NCI-H82 treated with DMSO at 0.1 percent for 48 hours (cell line): ENCODE measurements around the gene SLC24A5.
A peak's percentile ranks its signal among the peaks of the same experiment; 100 is the strongest.

ENCODE experiments used
- DNase-seq: peaks from one replicate; lab custom pipeline; 2025; ENCODE audit not compliant: unreplicated experiment; lab: John Stamatoyannopoulos, UW

SLC24A5 gene

DNA sequence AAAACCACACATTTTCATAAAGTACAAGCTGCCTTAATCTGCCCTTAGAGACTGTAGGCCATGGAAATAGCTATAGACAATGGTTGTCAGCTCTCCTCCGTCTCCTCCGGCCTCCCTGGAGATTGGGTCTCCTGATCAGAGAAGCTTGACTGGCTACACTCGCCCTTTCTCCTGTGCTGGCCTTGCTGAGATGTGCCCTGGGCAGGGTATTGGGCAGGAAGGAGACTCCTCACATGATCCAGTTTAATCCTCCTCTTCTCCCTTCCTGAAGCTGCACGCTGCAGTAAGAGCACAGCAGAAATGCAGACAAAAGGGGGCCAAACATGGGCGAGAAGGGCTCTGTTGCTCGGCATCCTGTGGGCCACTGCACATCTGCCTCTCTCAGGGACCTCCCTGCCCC, at the start of gene SLC24A5:
Gene SLC24A5 (plus strand): TSS at position 246 of the 400 bp plus-strand sequence. CDS start 55 bp downstream, at position 301.
- DNase-seq: no peak

DNA sequence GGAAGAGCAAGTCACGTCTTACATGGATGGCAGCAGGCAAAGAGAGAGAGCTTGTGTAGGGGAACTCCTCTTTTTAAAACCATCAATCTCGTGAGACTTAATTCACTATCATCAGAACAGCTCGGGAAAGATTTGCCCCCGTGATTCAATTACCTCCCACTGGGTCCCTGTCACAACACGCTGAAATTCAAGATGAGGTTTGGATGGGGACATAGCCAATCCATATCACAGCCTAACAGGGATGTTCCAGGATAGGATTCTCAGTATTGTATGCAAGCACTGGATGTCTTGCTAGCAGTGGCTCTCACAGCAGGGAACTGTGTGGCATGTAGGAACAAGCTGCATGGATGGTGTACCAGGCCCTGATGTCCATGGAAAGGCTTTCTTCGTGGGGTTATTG, 47.8 kb upstream of the SLC24A5 start:
- DNase-seq: no peak

DNA sequence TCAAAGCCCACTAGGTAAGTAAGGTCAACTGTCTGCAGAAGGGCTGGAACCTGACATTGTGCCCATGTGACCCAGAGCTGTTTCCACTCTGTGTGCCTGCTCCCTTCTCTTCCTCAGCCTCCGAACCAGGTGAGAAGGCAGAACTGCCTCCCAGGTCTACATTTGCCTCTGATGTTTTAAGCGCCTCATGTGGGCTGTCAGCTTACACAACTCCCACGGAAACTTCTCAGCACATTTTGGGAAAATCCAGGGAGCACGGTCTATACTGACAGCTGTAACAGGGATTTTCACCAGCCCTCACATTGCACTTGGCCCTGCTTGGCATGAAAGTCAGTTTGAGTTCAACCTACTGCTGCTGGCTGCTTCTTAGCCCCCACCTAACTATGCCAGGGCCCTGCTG, 46.9 kb upstream of the SLC24A5 start:
- no peak for DNase-seq

DNA sequence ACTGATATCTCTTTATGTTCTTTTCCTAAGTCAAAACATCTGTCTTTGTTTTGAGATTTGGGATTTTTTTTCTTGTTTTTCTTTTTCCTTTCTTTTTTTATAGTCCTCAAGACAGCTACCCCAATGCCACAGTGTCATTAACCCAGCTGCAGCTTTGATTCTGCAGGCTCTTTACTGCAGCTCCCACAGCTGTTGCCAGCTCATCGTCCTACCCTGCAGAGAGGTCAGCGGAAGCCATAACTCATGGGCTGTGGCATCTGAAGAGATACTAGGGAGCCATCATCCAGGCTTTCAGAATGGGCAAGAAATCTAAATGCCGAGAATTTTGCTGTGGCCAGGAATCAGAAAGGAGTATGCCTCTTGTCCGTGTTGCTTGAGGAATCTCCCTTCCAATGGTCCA, 44.3 kb upstream of the SLC24A5 start:
- no peak for DNase-seq

DNA sequence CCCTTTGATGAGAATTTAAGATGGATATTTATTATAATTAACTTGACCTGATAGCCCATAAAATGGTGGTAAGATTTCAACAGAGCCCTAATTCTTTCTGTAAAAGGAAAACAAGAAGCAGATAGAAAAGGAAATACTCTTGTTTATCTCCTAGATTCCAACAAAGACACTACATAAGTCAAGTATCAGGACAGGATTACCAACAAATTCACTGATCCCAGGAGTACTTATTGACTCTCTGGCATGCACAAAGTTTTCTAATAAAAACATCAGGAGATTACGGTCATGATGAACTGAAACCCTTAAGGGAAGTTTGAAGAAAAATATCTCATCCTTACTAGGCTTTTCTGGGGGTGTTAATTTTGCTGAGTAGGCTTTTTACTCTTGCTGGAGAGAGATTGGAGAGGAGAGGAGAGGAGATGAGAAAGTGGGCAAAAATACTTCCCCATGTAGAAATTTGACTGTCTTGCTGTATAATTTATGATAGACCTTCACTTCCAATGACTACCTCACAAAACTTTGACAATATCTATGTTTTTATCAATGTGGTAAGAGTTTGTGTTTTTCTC, 43.1 kb upstream of the SLC24A5 start:
- no peak for DNase-seq

DNA sequence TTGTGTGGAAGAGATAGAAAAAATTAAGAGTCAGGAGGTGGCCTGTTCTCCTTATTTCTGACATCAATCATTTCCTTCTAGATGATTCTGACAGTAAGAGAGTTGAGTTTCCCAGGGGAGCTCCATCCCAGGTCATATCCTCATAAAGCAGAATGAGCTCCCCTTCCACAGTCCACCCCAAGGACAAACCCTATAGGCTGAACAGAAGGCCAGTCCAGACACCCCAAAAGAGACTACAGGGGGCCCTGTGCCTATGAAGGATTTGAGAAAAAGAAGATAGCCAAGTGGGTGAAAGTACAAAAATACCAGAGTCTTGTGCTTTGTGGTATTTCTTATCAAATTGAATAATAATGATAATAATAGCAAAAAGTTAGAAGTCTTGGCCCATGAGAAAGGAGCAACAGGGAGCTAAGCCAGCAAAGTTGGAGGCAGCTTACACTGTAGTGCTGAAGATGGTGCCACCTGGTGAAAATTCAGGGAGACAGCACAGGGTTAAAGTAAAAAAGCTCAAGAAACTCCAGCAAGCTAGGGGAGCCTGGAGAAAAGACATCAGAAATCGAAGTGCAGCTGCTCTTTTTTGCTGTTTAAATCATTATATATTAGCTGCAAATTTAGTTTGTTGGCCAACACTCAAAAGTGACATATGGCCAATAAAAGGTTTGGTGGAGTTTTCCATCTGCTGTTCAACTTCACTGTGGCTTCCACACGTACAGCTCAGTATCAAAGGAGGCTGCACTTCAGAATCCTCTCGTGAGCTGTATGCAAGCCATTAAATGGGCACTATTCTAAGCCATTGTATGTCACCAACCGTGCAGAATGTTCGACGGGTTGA, 35.8 kb upstream of the SLC24A5 start:
- peak; percentile 72 for DNase-seq

DNA sequence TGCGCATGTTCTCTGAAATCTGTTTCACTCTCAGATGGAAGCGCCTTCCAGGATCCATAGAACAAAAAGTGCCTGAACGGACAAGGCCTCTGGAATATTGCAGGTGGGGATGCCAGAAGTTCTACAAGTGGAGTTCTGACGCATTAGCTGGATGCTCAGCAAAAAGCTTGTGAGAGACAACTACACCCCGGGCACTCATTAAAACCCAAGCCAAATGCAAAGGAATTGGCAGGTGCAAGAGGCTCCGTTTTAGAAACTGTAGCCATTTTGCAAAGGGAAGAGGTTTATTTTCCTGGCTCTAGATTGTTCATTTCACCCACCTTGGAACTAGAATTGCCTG, 35.2 kb upstream of the SLC24A5 start:
- no peak for DNase-seq

DNA sequence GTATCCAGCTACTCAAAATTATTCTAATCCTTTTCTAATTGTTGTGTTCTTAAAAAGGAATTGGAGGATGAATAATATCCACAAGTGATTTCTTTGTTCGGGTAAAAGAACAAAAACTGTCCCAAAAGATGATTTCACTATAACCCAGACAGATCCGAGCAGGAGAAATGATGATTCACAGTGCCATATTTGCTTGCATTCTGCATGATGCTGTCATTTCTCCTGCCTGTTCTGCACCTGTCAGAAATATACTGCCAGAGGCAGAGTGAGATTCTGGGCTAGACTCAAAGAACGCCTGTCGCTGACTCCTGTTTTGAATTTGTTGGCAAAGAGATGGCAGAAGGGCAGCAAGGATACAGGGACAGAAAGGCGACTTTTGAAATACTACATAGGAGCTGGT, 34.7 kb upstream of the SLC24A5 start:
- no peak for DNase-seq

DNA sequence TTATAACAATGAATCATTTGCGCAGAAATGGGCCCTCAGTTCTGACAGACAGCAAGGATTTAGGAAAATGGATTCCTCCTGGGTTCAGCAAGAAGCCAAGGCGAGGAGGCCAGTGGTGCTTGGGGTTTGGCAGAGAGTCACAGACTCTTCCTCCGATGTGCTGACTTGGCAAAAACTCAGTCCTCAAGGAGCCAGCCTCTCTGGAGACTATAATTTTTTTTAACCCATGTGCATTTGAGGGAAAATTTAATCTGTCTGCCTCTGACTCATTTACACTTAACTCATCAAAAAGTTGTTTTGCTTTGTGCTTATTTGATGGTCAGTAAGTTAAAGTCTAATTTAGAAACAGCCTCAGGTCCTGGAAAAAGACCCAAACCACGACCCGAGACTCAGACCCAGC, 34.2 kb upstream of the SLC24A5 start:
- DNase-seq: no peak

DNA sequence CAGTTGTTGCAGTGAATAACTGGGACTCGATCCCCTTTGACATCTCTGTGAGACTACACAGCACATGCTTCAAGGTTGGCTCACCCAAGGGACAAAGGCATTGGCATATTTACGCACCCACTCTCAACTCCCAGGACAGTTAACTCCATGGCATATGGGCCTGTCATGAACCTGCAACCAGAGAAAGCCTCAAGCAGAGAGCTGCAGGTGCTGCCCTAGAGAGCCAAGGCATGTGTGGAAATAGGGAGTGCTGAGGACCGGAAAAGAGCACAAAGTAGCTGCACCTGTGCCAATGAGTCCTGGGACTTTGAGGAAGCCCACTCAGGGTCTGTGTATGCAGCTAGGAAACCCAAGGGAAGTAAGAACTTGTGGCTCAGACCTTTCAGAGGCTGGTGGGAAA, 32.9 kb upstream of the SLC24A5 start:
- DNase-seq: no peak

DNA sequence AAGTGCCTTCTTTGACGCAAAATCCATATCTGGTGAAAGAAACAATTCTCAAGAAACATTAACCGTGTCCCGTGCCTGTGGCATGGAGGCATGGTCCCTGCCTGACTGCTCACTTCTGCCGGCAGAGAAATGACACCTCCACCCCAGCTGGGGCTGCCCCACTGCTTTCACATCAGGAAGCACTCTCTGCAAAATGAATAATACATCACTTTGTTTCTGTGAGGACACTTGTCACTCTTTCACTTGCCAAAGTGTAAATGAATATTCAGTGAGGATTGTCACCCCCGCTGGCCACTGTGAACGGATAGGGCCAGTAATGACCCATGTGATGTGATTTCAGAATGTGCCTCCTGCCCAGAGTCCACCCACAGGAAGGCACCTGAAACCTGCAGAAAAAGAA, 31.1 kb upstream of the SLC24A5 start:
- no peak for DNase-seq

DNA sequence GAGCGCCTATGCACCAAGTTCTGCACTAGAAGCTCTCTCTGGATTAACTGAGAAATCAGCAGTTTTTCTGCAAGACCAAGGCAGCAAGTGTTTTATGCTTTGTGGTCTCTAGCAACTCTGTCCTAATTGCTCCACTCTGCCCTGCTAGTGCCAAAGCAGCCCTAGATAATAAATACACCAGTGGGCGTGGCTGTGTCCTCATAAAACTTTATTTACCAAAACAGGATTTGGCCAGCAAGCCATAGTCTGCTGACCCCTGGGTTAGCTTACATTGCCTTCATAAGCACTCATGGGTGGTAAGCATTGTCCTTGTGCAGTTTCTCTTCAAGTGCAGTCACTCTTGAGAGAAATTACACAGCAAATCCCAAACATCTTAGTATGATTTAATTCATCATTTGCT, 30.7 kb upstream of the SLC24A5 start:
- no peak for DNase-seq

DNA sequence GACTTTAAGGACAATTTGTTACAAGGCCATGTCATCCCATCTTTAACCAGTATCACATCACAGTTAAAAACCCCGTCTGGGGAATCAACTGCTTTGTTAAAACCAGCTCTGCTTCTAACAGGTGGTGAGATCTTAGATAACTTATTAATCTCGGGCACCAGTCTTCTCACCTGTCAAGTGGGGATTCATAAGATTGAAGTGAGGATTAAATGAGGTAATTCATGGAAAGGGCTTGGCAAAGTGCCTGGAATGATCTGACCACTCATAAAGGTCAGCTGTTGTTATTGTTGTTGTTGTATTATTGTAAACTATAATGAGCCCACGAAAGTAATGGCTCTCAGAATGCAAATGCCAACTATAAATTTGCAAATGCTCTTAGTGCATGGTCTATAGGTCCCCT, 30.1 kb upstream of the SLC24A5 start:
- DNase-seq: peak; percentile 95

DNA sequence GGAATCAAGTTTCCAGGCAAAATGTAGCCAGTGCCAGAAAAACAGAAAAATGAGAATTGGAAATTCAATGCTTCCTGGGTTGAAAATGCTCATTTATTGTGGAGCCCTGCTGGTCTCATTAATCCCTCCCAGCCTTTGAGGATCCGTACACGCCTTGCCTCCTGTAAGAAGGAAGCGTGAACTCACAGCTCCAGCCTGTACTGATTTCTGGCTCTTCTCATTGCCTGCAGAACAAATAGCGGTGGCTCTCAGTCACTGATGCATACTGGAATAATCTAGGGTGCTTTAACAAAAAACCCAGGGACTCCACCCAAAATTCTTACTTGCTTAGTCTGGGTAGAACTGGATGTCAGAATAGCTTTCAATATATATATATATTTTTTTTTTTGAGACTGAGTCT, 29.3 kb upstream of the SLC24A5 start:
- peak; percentile 12 for DNase-seq

DNA sequence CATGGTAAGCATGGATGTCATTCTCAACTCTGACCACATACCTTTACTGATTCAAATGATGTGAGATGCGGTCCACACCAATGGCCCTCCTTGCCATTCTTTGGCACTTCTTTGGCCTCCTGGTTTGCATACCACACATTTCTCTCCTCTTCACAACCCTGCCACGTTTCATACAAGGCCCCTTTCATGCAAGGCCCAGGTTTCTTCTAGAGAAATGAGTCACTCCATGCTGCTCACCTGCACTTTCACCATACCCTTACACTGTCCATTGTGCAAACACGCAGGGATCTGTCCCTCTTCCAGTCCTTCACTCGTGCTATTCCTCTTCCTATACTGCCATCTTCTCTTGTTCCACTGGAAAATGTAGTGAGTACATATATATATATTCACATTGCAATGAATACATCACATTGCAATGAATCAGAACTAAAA, 24.4 kb upstream of the SLC24A5 start:
- no peak for DNase-seq

DNA sequence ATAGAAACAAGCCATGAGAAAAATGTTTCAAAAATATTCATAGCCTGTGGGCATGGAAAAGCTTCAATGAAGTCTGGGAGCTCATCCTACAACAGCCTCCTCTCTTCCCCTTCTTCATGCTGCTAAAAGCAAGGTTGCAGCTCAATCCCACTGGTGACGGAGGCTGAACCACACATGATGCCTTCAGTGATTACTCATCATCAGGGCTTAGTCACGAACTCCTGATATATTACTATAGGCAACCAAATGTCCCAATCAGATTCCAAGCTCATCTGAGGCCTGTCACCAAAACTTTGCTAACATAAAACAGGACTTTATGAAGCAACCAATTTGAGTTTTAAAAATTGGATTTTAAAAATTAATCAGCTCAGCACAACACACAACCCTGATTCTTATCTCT, 24.0 kb upstream of the SLC24A5 start:
- no peak for DNase-seq

DNA sequence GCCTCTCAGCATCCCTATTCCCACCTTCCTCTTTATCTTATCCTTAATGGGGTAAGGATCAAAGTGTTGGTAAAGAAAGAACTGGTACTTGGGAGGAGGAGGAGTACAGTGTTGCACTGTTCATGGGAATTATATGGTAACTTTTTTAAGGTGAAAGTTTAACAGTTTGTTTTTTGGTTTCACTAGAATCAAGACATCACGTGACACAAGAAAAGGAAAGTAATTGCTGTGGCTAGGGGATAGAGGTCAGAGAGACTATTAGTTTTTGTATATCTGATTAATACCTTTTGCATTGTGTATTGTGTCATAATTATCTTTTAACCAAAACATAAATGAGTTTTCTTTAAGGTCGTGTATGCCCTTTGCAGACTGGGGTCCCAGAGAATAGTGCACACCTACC, 23.5 kb upstream of the SLC24A5 start:
- DNase-seq: no peak

DNA sequence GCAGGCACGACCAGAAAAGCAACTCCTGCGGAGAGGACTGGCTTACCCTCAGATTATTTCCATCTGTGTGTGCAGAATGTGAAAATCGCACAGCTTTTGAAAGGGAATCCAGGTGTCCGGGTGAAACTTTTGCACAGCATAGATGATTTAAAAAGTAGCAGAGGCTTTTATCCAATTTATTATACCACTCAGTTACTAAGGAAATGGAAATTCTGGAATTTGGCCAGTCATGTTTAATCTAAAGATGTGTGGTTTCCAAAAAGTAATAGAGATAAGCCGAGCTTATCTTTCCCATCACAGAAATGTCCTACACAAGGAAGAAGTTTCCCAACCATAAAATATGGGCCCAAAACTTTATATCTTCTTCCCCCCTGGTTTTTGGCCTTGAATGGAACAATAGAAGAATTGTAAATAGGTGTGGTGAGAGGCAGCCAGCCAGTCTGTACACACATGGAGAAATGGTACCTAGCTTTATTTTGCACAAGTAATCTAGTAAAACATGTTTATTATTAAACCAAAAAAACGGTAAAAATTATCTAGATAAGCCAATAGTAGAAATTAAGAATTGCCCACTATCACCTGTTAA, 19.3 kb upstream of the SLC24A5 start:
- no peak for DNase-seq

DNA sequence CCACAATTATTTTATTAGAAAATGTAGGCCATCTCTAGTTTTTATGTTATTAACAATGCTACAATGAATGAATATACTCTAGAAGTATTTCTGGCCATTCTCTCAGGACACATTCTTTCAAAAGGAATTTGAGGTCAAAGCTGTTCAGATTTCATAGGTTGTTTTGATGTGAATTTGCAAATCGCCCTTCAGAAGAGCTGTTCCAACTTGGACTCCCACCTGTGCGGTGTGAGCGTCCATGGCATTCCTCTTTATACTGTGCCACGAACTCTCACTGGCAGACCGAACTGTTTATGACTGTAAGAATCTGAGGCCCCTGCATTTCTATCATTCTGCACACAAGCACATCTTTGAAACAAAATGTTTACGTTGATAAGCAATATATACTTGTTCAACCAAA, 18.6 kb upstream of the SLC24A5 start:
- no peak for DNase-seq

DNA sequence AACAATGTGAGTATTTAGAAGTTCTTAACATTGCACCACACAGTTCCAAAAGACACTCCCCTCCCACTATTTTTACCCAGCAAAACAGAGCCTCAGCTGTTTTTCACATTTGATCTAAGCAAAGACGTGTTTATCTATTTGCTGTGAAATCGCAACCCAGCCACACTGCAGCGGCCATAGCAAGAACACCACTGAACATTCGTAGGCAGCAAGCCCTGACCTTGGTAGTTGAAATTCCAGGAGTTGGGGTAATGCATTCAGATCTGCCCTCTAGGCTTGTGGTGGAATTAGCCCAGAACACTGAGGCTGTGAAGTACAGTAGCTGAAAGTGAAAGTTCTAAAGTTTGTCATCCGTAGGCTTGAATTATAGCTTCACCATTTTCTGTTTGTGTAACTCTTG, 17.1 kb upstream of the SLC24A5 start:
- DNase-seq: no peak

DNA sequence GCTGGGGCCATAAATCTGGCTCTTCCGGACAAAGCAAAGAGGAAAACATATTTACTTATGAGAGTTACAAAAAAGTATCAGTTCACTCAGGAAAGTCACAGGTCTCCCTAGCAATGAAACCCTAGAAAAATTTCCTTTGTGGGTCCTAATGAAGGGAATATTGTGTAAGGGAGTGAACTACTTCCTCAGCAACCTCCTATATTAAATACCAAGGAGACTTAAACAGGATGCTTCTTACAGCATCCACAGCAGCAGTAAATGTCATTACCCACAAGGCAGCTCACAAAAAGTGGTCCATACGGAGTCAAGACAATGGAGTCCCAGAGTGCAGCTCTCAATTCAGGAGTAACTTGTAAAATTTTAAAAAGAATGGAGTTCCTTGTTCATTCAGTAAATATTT, 14.9 kb upstream of the SLC24A5 start:
- DNase-seq: no peak

DNA sequence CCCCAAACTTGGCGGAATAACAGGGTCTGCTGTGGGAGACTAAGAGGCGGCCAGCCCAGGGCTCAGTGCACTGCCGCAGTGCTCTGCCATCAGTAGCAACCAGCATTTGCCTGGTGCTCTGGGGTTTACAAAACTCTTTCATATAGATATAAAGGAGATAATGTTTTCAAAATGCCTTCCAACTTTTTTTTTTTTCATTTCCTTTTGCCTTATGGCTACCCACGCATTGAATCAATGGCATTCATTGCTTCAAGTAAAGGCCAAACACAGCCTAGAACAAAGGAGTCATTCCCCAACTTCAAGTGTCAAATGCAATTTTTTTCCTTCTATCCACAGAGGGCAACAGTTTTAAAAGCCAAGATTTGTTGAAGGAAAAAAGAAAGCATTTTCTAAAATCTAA, 11.6 kb upstream of the SLC24A5 start:
- DNase-seq: no peak
